ENCODE results near the gene KRT36. TPM values are rescaled to one million over a fixed set of nuclear protein-coding genes. Genes with fewer than 3 reads are reported as not detected.
A peak's percentile ranks its signal among the peaks of the same experiment; 100 is the strongest.

KRT36 gene
- total and polyA plus RNA-seq, 2 of the 8 experiments (the other 6 are each of a cell fraction or from before 2014, with no cell fraction given): not detected

- H2BK15ac ChIP-seq (ENCODE audit: low read length): no peak overlapping the region
- H3K9ac ChIP-seq (replicated peaks in 1 of 4; ENCODE audit: extremely low read depth in 1 of 4, low read depth in 3 of 4, low read length in 3 of 4): no peak overlapping the region
- H3K4me1 ChIP-seq (replicated peaks in 1 of 4; ENCODE audit: control insufficient read depth in 3 of 4, insufficient read depth in 4 of 4, low read length in 3 of 4): peaks cover 0 to 16% (median 10%) of the 10 kb centered on the region in 4 experiments; a peak in 6 of 7 replicates
- ChIA-PET CTCF (ENCODE audit: partially characterized antibody) (interaction anchor here (1.2 to 3.4 kb wide), 5 partner anchors 31 to 130 kb away, joined by 4 to 13 read pairs (median 6); no protein-coding TSS in a partner anchor), POLR2A (ENCODE audit: partially characterized antibody) (interaction anchor here (8.0 kb wide), 1 partner anchor 11 kb away, joined by 69 read pairs; the partner anchor contains the start of gene KRT19)
- no peak overlapping the region for H3K4me2 ChIP-seq (ENCODE audit: insufficient read depth in 1 of 2, low read depth in 2 of 2, low read length in 2 of 2)
- H3K79me2 ChIP-seq (ENCODE audit: control insufficient read depth in 1 of 2, insufficient read depth in 2 of 2, low read length in 2 of 2): no peaks in the 10 kb centered on the region
- no peak overlapping the region for H3K56ac ChIP-seq (replicated peaks; ENCODE audit: insufficient read length, low read depth, low read length)
- H3K18ac ChIP-seq (ENCODE audit: extremely low read depth, low read length): no peak overlapping the region
- DNase-seq (ENCODE audit: low read depth in 1 of 2, low spot score in 2 of 2): no peak
- H3K36me3 ChIP-seq (ENCODE audit: control insufficient read depth in 2 of 4, insufficient read depth in 4 of 4, low read length in 3 of 4): peaks cover 0 to 8% (median 1%) of the 10 kb centered on the region in 4 experiments; a peak in 2 of 8 replicates
- no peak overlapping the region for H3K14ac ChIP-seq (ENCODE audit: insufficient read length)
- WGBS, 2 experiments (ENCODE audit: extremely low coverage in 1 of 2, insufficient coverage in 1 of 2, insufficient read length in 1 of 2, insufficient replicate concordance in 2 of 2, low coverage in 1 of 2, low lambda C conversion rate in 2 of 2, missing lambda C conversion rate in 1 of 2): 92% methylated on average over 3 of the region's 3 CpGs; no CpG with 5 or more reads in 1 of the 2 experiments
- no peak overlapping the region for H2BK120ac ChIP-seq (replicated peaks; ENCODE audit: low read depth, low read length)
- peak overlapping the region; percentile 17; the same call in 1 of the 2 replicates for H2BK12ac ChIP-seq (ENCODE audit: low read depth, low read length)
- H3K4me3 ChIP-seq (ENCODE audit: extremely low read depth in 1 of 4, insufficient read depth in 2 of 4, low read depth in 3 of 4, low read length in 4 of 4): no peak overlapping the region
- no peaks in the 10 kb centered on the region for H3K9me3 ChIP-seq (ENCODE audit: insufficient read depth in 2 of 2, low read depth in 1 of 2, low read length in 1 of 2)
- no peak for FAIRE-seq
- H3K27me3 ChIP-seq (replicated peaks in 1 of 4; ENCODE audit: control insufficient read depth in 3 of 4, extremely low read depth in 1 of 4, insufficient read depth in 3 of 4, low read length in 3 of 4): no peaks in the 10 kb centered on the region; a peak in 1 of 7 replicates
- no peaks in the 10 kb centered on the region; the same call in 1 of the 2 replicates for H3K23me2 ChIP-seq (ENCODE audit: low read depth, low read length)
- H4K8ac ChIP-seq (ENCODE audit: extremely low read depth, insufficient read depth, low read length): no peak overlapping the region
- H3K79me1 ChIP-seq (ENCODE audit: low read depth, low read length): no peaks in the 10 kb centered on the region
- no peak overlapping the region for H2AFZ ChIP-seq (ENCODE audit: low read length)
- H4K20me1 ChIP-seq (replicated peaks in 1 of 2; ENCODE audit: control insufficient read depth in 1 of 2, insufficient read depth in 2 of 2, low read length in 2 of 2): peaks cover 2 to 3% of the 10 kb centered on the region in 2 experiments
- no peak overlapping the region for H4K91ac ChIP-seq (replicated peaks; ENCODE audit: insufficient read length, low read length)
- H2BK5ac ChIP-seq (ENCODE audit: low read depth, low read length): no peak overlapping the region
- H2AK5ac ChIP-seq (ENCODE audit: low read depth, low read length): no peak overlapping the region
- no peak overlapping the region for H2BK20ac ChIP-seq (ENCODE audit: low read length)
- no peak overlapping the region for H3K27ac ChIP-seq (ENCODE audit: low read depth, low read length)
- H3K4ac ChIP-seq (replicated peaks; ENCODE audit: insufficient read length, low read depth, low read length): no peak overlapping the region
- H3K23ac ChIP-seq (ENCODE audit: insufficient read length): no peak overlapping the region
- H4K5ac ChIP-seq (ENCODE audit: insufficient read length, low read depth, low read length): no peak overlapping the region
- TF ChIP-seq RAD21 (IDR thresholded peaks at IDR 0.05 in 1 of 2, conservative IDR thresholded peaks at IDR 0.05 in 1 of 2; ENCODE audit: low read depth in 2 of 2, low read length in 2 of 2) (no peak), PHF8 (conservative IDR thresholded peaks at IDR 0.05; ENCODE audit: low read depth, low read length) (no peak), MAX (IDR thresholded peaks at IDR 0.05) (no peak), SUZ12 (IDR thresholded peaks at IDR 0.05; ENCODE audit: low read length) (no peak), KDM4A (IDR thresholded peaks at IDR 0.05; ENCODE audit: low read depth, low read length, severe bottlenecking) (no peak), USF2 (IDR thresholded peaks at IDR 0.05; ENCODE audit: low read length) (no peak), POLR2AphosphoS5 (IDR thresholded peaks at IDR 0.05; ENCODE audit: low read depth, low read length) (no peak), CHD1 (IDR thresholded peaks at IDR 0.05; ENCODE audit: low read depth, low read length) (no peak), SIRT6 (IDR thresholded peaks at IDR 0.05; ENCODE audit: low read length) (no peak), SP4 (IDR thresholded peaks at IDR 0.05; ENCODE audit: low read length) (no peak), KDM5A (IDR thresholded peaks at IDR 0.05; ENCODE audit: low read length) (no peak), RBBP5 (IDR thresholded peaks at IDR 0.05; ENCODE audit: borderline replicate concordance, low read depth, low read length) (no peak), KDM1A (IDR thresholded peaks at IDR 0.05; ENCODE audit: borderline replicate concordance, low read length) (no peak)
Measured at GRCh38 chr17:41518031-41518430, 28.3 kb upstream of the KRT36 start.
